Measurements from ENCODE around the gene SPRR1B.
"Not testable (repeated sequence)": the region's sequence is repeated elsewhere in the genome, so short reads cannot be mapped to it uniquely, and the experiment has no call there.

Gene SPRR1B

GRCh38 chr1:153030895-153031294 lies at the start of gene SPRR1B:
Gene SPRR1B (plus strand): TSS chr1:153031203. CDS start chr1:153032346, 1,143 bp downstream.
- DNase-seq, result no peak

- no peak for DNase-seq
These were observed 48.9 kb upstream of the SPRR1B start for GRCh38 chr1:152982076-152982475.

- DNase-seq, result no peak
These were observed 47.8 kb upstream of the SPRR1B start for GRCh38 chr1:152983234-152983633.

GRCh38 chr1:152983743-152984142 lies 47.3 kb upstream of the SPRR1B start, which contains the start of gene SPRR1A:
Gene SPRR1A (plus strand): TSS chr1:152984081. CDS start chr1:152985231, 1,150 bp downstream.
- no peak for DNase-seq

GRCh38 chr1:152986578-152986977 lies 44.4 kb upstream of the SPRR1B start:
- DNase-seq, result no peak

GRCh38 chr1:152993186-152993585 lies 37.8 kb upstream of the SPRR1B start:
- no peak for DNase-seq

GRCh38 chr1:152995842-152996241 lies 35.2 kb upstream of the SPRR1B start:
- DNase-seq, result no peak

GRCh38 chr1:152996633-152997400 lies 34.2 kb upstream of the SPRR1B start:
- DNase-seq, result no peak

GRCh38 chr1:152997901-152998300 lies 33.1 kb upstream of the SPRR1B start:
- DNase-seq, result no peak

GRCh38 chr1:152998476-152998875 lies 32.5 kb upstream of the SPRR1B start:
- DNase-seq, result no peak

GRCh38 chr1:152999818-153000217 lies 31.2 kb upstream of the SPRR1B start:
- no peak for DNase-seq

- DNase-seq, result no peak
These were observed 30.7 kb upstream of the SPRR1B start for GRCh38 chr1:153000294-153000693.

GRCh38 chr1:153001382-153001781 lies 29.6 kb upstream of the SPRR1B start, which contains the start of gene SPRR3:
Gene SPRR3 (plus strand): TSS chr1:153001749. CDS start chr1:153003021, 1,272 bp downstream.
- no peak for DNase-seq

GRCh38 chr1:153011235-153011758 lies 19.7 kb upstream of the SPRR1B start:
- DNase-seq, result not testable (repeated sequence)

- not testable (repeated sequence) for DNase-seq
These were observed 9.2 kb upstream of the SPRR1B start for GRCh38 chr1:153021829-153022228.

- DNase-seq, result not testable (repeated sequence)
These were observed 8.7 kb upstream of the SPRR1B start for GRCh38 chr1:153022340-153022739.

- no peak for DNase-seq
These were observed 7.9 kb upstream of the SPRR1B start for GRCh38 chr1:153023109-153023508.

- DNase-seq, result no peak
These were observed 6.6 kb upstream of the SPRR1B start for GRCh38 chr1:153024413-153024812.

- DNase-seq, result no peak
These were observed 5.2 kb upstream of the SPRR1B start for GRCh38 chr1:153025797-153026196.

- DNase-seq, result no peak
These were observed 2.2 kb upstream of the SPRR1B start for GRCh38 chr1:153028766-153029165.

GRCh38 chr1:153032073-153032472 lies 1.1 kb downstream of the SPRR1B start:
- no peak for DNase-seq

- no peak for DNase-seq
These were observed 1.8 kb downstream of the SPRR1B start for GRCh38 chr1:153032677-153033308.

GRCh38 chr1:153035211-153035610 lies 4.2 kb downstream of the SPRR1B start:
- no peak for DNase-seq

Measured in activated CD4-positive, alpha-beta T cell treated with anti-CD3 and anti-CD28 coated beads for 1 hour (primary cell).